Uterus (tissue), 4 donors: ENCODE data around the gene GTF3C5. TPM values are rescaled to one million over a fixed set of nuclear protein-coding genes. Genes with fewer than 3 reads are reported as not detected.

Experiments
- DNase-seq, 2 donors: peaks; one replicate each; pipeline ENCODE4 v3.0.0-alpha.2; 2019 to 2020
- H3K27ac ChIP-seq, 2 donors: fragments of 200-600 bp; sonication (generic); 1 replicate in 1 of 2; 2 replicates in 1 of 2; pipeline ENCODE4 v1.5.1; 2016 to 2018
- H3K27me3 ChIP-seq, 2 donors: fragments of 200-600 bp; sonication (generic); one replicate each; pipeline ENCODE4 v1.5.1; 2018 to 2019; ENCODE audit warnings: control low read depth in 1 of 2
- H3K36me3 ChIP-seq, 2 donors: fragments of 200-600 bp; sonication (generic); one replicate each; pipeline ENCODE4 v1.5.1; 2019; ENCODE audit warnings: control low read depth in 1 of 2
- H3K4me1 ChIP-seq, 2 donors: fragments of 200-600 bp; sonication (generic); one replicate each; pipeline ENCODE4 v1.5.1; 2018 to 2019; ENCODE audit warnings: control low read depth in 1 of 2
- H3K4me3 ChIP-seq, 2 donors: fragments of 200-600 bp; sonication (generic); 1 replicate in 1 of 2; 2 replicates in 1 of 2; pipeline ENCODE4 v1.5.1; 2018 to 2019; ENCODE audit warnings: mild to moderate bottlenecking in 1 of 2
- H3K9me3 ChIP-seq, 2 donors: fragments of 200-600 bp; sonication (generic); one replicate each; pipeline ENCODE4 v1.5.1; 2019; ENCODE audit warnings: control low read depth in 1 of 2
- CTCF ChIP-seq, 4 experiments: fragments of 200-600 bp in 2 of 4; fragments of 450-650 bp in 2 of 4; sonication (generic) in 2 of 4; IDR thresholded peaks; one replicate each; pipeline ENCODE4 v1.5.1; 2016 to 2019; ENCODE audit warnings: antibody characterized with exemption in 4 of 4, mild to moderate bottlenecking in 2 of 4, moderate library complexity in 1 of 4
- POLR2A ChIP-seq, 2 donors: fragments of 450-650 bp; IDR thresholded peaks; one replicate each; pipeline ENCODE4 v1.6.1; 2016; ENCODE audit warnings: antibody characterized with exemption in 2 of 2, mild to moderate bottlenecking in 1 of 2, moderate library complexity in 1 of 2
- intact Hi-C: fragments of 100-400 bp; cut with DNase I; formaldehyde crosslinking; loops from one replicate; pipeline ENCODE4 v1.15.1; 2023; ENCODE audit warnings: low total_unique reads
- total RNA-seq, 4 donors: library from RNA; depleted of rRNA in 3 of 4; stranded (reverse); fragments of >200 nt in 3 of 4; gene quantifications; one replicate each; pipeline versions ENCODE4 v1.1.0 to v1.2.4, GENCODE V29; 2014 to 2023
- donor health status: DM: yes; HTN: yes; CAD: no.

Gene GTF3C5
- total RNA-seq, 4 donors from 2014 or later, result 26.6 to 52.8 (median 37.1) TPM

DNA sequence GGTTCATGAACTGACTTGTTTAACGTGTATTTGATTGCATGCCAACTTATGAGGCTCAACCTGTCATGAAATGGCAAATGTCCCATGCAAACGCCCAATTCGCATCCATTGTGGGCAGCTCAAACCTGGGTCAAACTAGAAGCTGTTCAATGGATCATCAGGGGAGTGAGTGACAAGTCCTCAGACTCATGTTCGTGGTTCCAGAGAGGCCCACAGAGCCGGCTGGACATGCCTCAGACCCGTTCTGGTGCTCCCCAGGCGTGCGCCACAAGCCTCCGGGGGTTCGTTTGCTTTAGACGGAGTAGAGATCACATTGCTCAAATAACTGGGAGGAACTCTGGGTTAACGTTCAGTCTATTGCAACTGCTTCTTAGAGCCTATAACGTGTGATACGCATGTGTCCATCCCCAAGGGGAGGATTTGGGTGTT lies 37.3 kb upstream of the GTF3C5 start:
- Histone ChIP-seq H3K27me3 (no peaks in the 10 kb centered on the region), H3K36me3 (no peaks in the 10 kb centered on the region), H3K9me3 (no peaks in the 10 kb centered on the region), H3K4me3 (no peak overlapping the region), H3K27ac (no peak overlapping the region), H3K4me1 (no peaks in the 10 kb centered on the region)
- intact Hi-C loops, result no loop called here
- TF ChIP-seq CTCF (IDR thresholded peaks at IDR 0.05), result no peak
- TF ChIP-seq POLR2A (IDR thresholded peaks at IDR 0.05), result no peak
- no peak for DNase-seq

GRCh38 chr9:132994410-132995120 lies 36.2 kb upstream of the GTF3C5 start:
- no peaks in the 10 kb centered on the region for H3K27me3 ChIP-seq

GRCh38 chr9:132995121-132995420 lies 35.7 kb upstream of the GTF3C5 start:
- no peaks in the 10 kb centered on the region for H3K27me3 ChIP-seq
- intact Hi-C loops, result no loop called here
- no peaks in the 10 kb centered on the region for H3K9me3 ChIP-seq
- no peak overlapping the region for H3K27ac ChIP-seq
- no peak for DNase-seq
- H3K4me3 ChIP-seq, result no peak overlapping the region
- no peaks in the 10 kb centered on the region for H3K36me3 ChIP-seq
- TF ChIP-seq CTCF (IDR thresholded peaks at IDR 0.05) (no peak), POLR2A (IDR thresholded peaks at IDR 0.05) (no peak)
- no peaks in the 10 kb centered on the region for H3K4me1 ChIP-seq

More at GRCh38 chr9:132994410-132995120, 36.2 kb upstream of the GTF3C5 start:
- TF ChIP-seq CTCF (IDR thresholded peaks at IDR 0.05), result no peak
- TF ChIP-seq POLR2A (IDR thresholded peaks at IDR 0.05), result no peak
- Histone ChIP-seq H3K4me1 (no peaks in the 10 kb centered on the region), H3K27ac (no peak overlapping the region), H3K36me3 (no peaks in the 10 kb centered on the region), H3K9me3 (no peaks in the 10 kb centered on the region), H3K4me3 (no peak overlapping the region)
- intact Hi-C loops, result no loop called here
- no peak for DNase-seq

DNA sequence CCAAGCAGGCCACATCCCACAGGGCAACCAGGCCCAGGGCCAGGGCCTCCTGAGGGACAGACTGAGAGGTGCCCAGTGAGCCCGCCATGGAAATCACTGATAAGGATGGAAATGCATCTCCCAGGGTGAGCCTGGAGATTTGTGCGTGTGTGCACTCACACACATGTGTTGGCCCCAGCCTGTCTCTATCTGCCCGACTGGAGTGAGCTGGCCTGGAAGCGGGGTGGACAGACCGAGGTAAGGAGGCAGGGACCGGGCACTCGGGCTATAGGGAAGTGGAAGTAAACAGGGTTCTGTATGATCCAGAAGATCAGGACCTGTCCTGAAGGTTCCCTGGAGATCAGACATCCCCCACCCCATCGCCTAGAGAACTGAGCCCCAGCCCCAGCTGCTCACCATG lies 34.9 kb upstream of the GTF3C5 start:
- Histone ChIP-seq H3K36me3 (no peaks in the 10 kb centered on the region), H3K27ac (no peak overlapping the region), H3K4me1 (no peaks in the 10 kb centered on the region), H3K4me3 (no peak overlapping the region), H3K27me3 (no peaks in the 10 kb centered on the region), H3K9me3 (no peaks in the 10 kb centered on the region)
- TF ChIP-seq POLR2A (IDR thresholded peaks at IDR 0.05) (no peak), CTCF (IDR thresholded peaks at IDR 0.05) (no peak)
- intact Hi-C loops, result no loop called here
- DNase-seq, result no peak

DNA sequence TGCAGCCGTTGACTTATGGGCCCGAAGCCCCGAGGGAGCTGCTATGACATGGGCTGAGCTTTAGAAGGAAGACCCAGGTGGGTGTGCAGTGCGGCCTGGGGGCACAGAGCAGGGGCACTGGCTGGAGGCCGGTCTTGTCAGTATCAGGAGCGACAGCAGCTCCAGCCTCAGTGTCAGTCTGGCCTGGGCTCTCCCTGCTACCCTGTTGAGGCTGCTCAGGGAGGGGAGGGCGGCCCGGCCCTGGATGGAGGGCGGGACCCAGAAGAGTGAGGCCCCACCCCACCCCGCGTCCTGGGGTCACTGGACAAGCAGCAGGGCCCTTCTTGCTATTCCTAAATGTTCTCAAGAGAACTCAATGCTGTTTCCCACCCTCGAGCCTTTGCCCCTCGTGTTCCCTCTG lies 34.3 kb upstream of the GTF3C5 start:
- Histone ChIP-seq H3K27ac (no peak overlapping the region), H3K4me1 (no peaks in the 10 kb centered on the region), H3K4me3 (no peak overlapping the region), H3K27me3 (no peaks in the 10 kb centered on the region), H3K9me3 (no peaks in the 10 kb centered on the region), H3K36me3 (no peaks in the 10 kb centered on the region)
- no peak for DNase-seq
- intact Hi-C loops, result no loop called here
- TF ChIP-seq CTCF (IDR thresholded peaks at IDR 0.05) (no peak), POLR2A (IDR thresholded peaks at IDR 0.05) (no peak)
